K562 (cell line): ENCODE results near the gene NAGPA. TPM values are rescaled to one million over a fixed set of nuclear protein-coding genes. Genes with fewer than 3 reads are reported as not detected.

Source experiments
- ELF1 ChIP-seq: fragments of 200-800 bp; sonication (Bioruptor generic); IDR thresholded peaks from 2 replicates; pipeline ENCODE4 v1.6.1; 2016; ENCODE audit warnings: missing genetic modification characterization, missing compliant biosample characterization
- GABPB2 ChIP-seq: fragments of 250-450 bp; sonication (Bioruptor Pico); conservative IDR thresholded peaks from 2 replicates; pipeline ENCODE4 v1.5.1; 2021; ENCODE audit warnings: mild to moderate bottlenecking
- HOXB6 ChIP-seq: fragments of 250-450 bp; sonication (Bioruptor Pico); IDR thresholded peaks from 2 replicates; pipeline ENCODE4 v1.5.1; 2022; ENCODE audit warnings: mild to moderate bottlenecking, borderline replicate concordance
- KAT7 ChIP-seq: sonication (generic); formaldehyde crosslinking; IDR thresholded peaks from 2 replicates; pipeline ENCODE4 v1.8.0; 2022; ENCODE audit warnings: missing genetic modification reagents, mild to moderate bottlenecking, borderline replicate concordance
- SRSF3 ChIP-seq: fragments of 200-400 bp; formaldehyde crosslinking; IDR thresholded peaks from 2 replicates; pipeline ENCODE4 v1.6.1; 2016; ENCODE audit warnings: mild to moderate bottlenecking, low read length, moderate library complexity; ENCODE audit not compliant: insufficient read depth
- ZNF24 ChIP-seq: fragments of 450-650 bp; IDR thresholded peaks from 2 replicates; pipeline ENCODE4 v1.6.1; 2016
- ZNF507 ChIP-seq: conservative IDR thresholded peaks from 2 replicates; pipeline ENCODE4 v1.6.1; 2017; ENCODE audit warnings: missing genetic modification characterization, missing compliant biosample characterization
- polyA plus RNA-seq, 8 experiments: library from polyadenylated mRNA; depleted of rRNA in 4 of 8; stranded (reverse) in 5 of 8; unstranded in 3 of 8; fragments of >200 nt; fragmentation: Nextera tagmentation in 2 of 8; fragmentation: Illumina TruSeq in 1 of 8; extraction: Ambion mirVana in 2 of 8; extraction: Trizol in 1 of 8; gene quantifications; 2 replicates each; pipeline versions ENCODE4 v1.2.1 to v1.2.3, GENCODE V29; 2011 to 2014; ENCODE audit warnings: inconsistent platforms in 1 of 8, missing spikeins in 1 of 8
- total RNA-seq, 7 experiments: library from RNA; depleted of rRNA in 6 of 7; stranded (reverse); fragments of >200 nt in 6 of 7; fragmentation: Illumina TruSeq in 2 of 7; extraction: Trizol in 2 of 7; gene quantifications; 2 replicates each; pipeline versions ENCODE4 v1.2.1 to v1.2.3, GENCODE V29; 2011 to 2021; ENCODE audit warnings: low replicate concordance in 1 of 7
- TF ChIP-seq, protein P1 (sequence below): fragments of 450-650 bp; formaldehyde crosslinking; IDR thresholded peaks from 2 replicates; pipeline ENCODE4 v1.4.0; 2020; ENCODE audit warnings: mild to moderate bottlenecking
- TF ChIP-seq, protein P2 (sequence below): IDR thresholded peaks from 2 replicates; pipeline ENCODE4 v1.6.1; 2011; ENCODE audit warnings: borderline replicate concordance, low read depth, mild to moderate bottlenecking, moderate library complexity, low read length; ENCODE audit not compliant: insufficient read depth, poor library complexity, severe bottlenecking
- TF ChIP-seq, protein P3 (sequence below): fragments of 250-450 bp; sonication (Bioruptor Pico); IDR thresholded peaks from 2 replicates; pipeline ENCODE4 v1.9.0; 2021; ENCODE audit warnings: mild to moderate bottlenecking
- TF ChIP-seq, protein P4 (sequence below), 2 experiments: fragments of 150-350 bp in 1 of 2; IDR thresholded peaks; 2 replicates each; pipeline ENCODE4 v1.6.1; 2012 to 2016; ENCODE audit warnings: low read depth in 2 of 2, low read length in 2 of 2, mild to moderate bottlenecking in 1 of 2, moderate library complexity in 1 of 2
- TF ChIP-seq, protein P5 (sequence below): IDR thresholded peaks from 3 replicates; pipeline ENCODE4 v1.6.1; 2011; ENCODE audit warnings: borderline replicate concordance, mild to moderate bottlenecking, moderate library complexity; ENCODE audit not compliant: insufficient read length; ENCODE audit errors: extremely low read depth
- TF ChIP-seq, protein P6 (sequence below): fragments of 250-450 bp; sonication (Bioruptor Pico); IDR thresholded peaks from 2 replicates; pipeline ENCODE4 v1.5.0; 2020; ENCODE audit warnings: mild to moderate bottlenecking

NAGPA gene
- total and polyA plus RNA-seq, 9 of the 15 experiments (the other 6 are each of a cell fraction or from before 2014, with no cell fraction given): 0.15 to 12.7 (median 4.6) TPM

DNA sequence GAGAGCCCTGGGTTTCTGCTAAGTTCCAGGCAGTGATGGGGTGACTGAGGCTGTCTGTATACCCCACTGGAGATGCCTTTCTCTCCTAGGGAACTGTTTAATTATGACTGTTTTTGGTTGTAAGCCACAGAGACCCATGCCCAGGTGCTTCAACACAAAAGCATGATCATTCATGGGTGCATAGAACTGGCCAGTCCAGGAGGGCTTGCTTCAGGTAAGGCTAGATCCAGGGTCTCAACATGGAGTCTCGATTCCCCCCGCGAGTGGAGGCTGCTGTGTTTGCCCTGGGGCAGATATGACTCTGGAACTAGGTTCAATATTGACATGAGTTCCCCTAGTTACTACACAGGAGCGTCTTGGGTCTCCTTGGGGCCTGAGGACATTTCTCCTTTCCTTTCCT is 17.8 kb downstream of the NAGPA start (continued):
- TF ChIP-seq HOXB6 (CRISPR knock-in tag) (no peak), KAT7 (CRISPR knock-in tag) (no peak), ELF1 (tag) (no peak), ZNF507 (tag) (no peak), ZNF24 (no peak), GABPB2 (CRISPR knock-in tag) (no peak), SRSF3 (no peak)
- TF ChIP-seq, protein P1, sequence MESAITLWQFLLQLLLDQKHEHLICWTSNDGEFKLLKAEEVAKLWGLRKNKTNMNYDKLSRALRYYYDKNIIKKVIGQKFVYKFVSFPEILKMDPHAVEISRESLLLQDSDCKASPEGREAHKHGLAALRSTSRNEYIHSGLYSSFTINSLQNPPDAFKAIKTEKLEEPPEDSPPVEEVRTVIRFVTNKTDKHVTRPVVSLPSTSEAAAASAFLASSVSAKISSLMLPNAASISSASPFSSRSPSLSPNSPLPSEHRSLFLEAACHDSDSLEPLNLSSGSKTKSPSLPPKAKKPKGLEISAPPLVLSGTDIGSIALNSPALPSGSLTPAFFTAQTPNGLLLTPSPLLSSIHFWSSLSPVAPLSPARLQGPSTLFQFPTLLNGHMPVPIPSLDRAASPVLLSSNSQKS (CRISPR knock-in tag): no peak
- TF ChIP-seq, protein P2, sequence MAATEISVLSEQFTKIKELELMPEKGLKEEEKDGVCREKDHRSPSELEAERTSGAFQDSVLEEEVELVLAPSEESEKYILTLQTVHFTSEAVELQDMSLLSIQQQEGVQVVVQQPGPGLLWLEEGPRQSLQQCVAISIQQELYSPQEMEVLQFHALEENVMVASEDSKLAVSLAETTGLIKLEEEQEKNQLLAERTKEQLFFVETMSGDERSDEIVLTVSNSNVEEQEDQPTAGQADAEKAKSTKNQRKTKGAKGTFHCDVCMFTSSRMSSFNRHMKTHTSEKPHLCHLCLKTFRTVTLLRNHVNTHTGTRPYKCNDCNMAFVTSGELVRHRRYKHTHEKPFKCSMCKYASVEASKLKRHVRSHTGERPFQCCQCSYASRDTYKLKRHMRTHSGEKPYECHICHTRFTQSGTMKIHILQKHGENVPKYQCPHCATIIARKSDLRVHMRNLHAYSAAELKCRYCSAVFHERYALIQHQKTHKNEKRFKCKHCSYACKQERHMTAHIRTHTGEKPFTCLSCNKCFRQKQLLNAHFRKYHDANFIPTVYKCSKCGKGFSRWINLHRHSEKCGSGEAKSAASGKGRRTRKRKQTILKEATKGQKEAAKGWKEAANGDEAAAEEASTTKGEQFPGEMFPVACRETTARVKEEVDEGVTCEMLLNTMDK: no peak
- TF ChIP-seq, protein P3, sequence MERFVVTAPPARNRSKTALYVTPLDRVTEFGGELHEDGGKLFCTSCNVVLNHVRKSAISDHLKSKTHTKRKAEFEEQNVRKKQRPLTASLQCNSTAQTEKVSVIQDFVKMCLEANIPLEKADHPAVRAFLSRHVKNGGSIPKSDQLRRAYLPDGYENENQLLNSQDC: no peak
- TF ChIP-seq, protein P4, sequence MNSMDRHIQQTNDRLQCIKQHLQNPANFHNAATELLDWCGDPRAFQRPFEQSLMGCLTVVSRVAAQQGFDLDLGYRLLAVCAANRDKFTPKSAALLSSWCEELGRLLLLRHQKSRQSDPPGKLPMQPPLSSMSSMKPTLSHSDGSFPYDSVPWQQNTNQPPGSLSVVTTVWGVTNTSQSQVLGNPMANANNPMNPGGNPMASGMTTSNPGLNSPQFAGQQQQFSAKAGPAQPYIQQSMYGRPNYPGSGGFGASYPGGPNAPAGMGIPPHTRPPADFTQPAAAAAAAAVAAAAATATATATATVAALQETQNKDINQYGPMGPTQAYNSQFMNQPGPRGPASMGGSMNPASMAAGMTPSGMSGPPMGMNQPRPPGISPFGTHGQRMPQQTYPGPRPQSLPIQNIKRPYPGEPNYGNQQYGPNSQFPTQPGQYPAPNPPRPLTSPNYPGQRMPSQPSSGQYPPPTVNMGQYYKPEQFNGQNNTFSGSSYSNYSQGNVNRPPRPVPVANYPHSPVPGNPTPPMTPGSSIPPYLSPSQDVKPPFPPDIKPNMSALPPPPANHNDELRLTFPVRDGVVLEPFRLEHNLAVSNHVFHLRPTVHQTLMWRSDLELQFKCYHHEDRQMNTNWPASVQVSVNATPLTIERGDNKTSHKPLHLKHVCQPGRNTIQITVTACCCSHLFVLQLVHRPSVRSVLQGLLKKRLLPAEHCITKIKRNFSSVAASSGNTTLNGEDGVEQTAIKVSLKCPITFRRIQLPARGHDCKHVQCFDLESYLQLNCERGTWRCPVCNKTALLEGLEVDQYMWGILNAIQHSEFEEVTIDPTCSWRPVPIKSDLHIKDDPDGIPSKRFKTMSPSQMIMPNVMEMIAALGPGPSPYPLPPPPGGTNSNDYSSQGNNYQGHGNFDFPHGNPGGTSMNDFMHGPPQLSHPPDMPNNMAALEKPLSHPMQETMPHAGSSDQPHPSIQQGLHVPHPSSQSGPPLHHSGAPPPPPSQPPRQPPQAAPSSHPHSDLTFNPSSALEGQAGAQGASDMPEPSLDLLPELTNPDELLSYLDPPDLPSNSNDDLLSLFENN (IDR thresholded peaks at IDR 0.05; ENCODE audit: low read depth in 2 of 2, low read length in 2 of 2): no peak
- TF ChIP-seq, protein P5, sequence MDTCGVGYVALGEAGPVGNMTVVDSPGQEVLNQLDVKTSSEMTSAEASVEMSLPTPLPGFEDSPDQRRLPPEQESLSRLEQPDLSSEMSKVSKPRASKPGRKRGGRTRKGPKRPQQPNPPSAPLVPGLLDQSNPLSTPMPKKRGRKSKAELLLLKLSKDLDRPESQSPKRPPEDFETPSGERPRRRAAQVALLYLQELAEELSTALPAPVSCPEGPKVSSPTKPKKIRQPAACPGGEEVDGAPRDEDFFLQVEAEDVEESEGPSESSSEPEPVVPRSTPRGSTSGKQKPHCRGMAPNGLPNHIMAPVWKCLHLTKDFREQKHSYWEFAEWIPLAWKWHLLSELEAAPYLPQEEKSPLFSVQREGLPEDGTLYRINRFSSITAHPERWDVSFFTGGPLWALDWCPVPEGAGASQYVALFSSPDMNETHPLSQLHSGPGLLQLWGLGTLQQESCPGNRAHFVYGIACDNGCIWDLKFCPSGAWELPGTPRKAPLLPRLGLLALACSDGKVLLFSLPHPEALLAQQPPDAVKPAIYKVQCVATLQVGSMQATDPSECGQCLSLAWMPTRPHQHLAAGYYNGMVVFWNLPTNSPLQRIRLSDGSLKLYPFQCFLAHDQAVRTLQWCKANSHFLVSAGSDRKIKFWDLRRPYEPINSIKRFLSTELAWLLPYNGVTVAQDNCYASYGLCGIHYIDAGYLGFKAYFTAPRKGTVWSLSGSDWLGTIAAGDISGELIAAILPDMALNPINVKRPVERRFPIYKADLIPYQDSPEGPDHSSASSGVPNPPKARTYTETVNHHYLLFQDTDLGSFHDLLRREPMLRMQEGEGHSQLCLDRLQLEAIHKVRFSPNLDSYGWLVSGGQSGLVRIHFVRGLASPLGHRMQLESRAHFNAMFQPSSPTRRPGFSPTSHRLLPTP: no peak
- TF ChIP-seq, protein P6, sequence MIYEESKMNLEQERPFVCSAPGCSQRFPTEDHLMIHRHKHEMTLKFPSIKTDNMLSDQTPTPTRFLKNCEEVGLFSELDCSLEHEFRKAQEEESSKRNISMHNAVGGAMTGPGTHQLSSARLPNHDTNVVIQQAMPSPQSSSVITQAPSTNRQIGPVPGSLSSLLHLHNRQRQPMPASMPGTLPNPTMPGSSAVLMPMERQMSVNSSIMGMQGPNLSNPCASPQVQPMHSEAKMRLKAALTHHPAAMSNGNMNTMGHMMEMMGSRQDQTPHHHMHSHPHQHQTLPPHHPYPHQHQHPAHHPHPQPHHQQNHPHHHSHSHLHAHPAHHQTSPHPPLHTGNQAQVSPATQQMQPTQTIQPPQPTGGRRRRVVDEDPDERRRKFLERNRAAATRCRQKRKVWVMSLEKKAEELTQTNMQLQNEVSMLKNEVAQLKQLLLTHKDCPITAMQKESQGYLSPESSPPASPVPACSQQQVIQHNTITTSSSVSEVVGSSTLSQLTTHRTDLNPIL (CRISPR knock-in tag): no peak
